Neural progenitor cell (in vitro differentiated cells): Measurements from ENCODE around the gene NOTCH4.

Source experiments
- EZH2 ChIP-seq: fragments of 200-600 bp; sonication (generic); IDR thresholded peaks from 2 replicates; pipeline ENCODE4 v1.6.1; 2017; ENCODE audit warnings: antibody characterized with exemption, mild to moderate bottlenecking, moderate library complexity
- TF ChIP-seq, protein P1 (sequence below): fragments of 200-600 bp; sonication (generic); IDR thresholded peaks from 2 replicates; pipeline ENCODE4 v1.5.1; 2017; ENCODE audit warnings: antibody characterized with exemption, mild to moderate bottlenecking

DNA sequence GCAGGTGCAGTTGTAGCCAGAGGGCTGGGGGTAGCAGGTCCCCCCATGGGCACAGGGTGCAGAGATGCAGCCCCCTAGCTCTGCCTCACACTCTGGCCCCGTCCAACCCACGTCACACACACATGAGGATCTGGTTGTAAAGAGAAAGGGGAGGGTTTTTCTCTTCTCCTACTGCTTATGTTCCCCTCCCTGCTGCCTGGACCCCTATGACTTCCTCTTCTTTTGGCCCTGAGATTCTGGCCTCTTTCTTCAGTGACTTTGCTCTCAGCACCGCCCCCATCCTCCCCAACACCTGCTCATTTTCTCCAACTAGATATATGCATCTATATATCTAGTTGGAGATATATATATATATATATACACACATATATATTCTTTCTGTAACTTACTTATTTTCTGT, 9.7 kb downstream of the NOTCH4 start:
- TF ChIP-seq, protein P1, sequence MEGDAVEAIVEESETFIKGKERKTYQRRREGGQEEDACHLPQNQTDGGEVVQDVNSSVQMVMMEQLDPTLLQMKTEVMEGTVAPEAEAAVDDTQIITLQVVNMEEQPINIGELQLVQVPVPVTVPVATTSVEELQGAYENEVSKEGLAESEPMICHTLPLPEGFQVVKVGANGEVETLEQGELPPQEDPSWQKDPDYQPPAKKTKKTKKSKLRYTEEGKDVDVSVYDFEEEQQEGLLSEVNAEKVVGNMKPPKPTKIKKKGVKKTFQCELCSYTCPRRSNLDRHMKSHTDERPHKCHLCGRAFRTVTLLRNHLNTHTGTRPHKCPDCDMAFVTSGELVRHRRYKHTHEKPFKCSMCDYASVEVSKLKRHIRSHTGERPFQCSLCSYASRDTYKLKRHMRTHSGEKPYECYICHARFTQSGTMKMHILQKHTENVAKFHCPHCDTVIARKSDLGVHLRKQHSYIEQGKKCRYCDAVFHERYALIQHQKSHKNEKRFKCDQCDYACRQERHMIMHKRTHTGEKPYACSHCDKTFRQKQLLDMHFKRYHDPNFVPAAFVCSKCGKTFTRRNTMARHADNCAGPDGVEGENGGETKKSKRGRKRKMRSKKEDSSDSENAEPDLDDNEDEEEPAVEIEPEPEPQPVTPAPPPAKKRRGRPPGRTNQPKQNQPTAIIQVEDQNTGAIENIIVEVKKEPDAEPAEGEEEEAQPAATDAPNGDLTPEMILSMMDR = no peak
- no peak for TF ChIP-seq EZH2
